NCI-H146 treated with DMSO at 0.1 percent for 48 hours (cell line): ENCODE results near the gene SGPP2.
"Not testable (repeated sequence)": the region's sequence is repeated elsewhere in the genome, so short reads cannot be mapped to it uniquely, and the experiment has no call there.

Experiments used
- DNase-seq: peaks from one replicate; lab custom pipeline; 2025; ENCODE audit not compliant: unreplicated experiment; lab: John Stamatoyannopoulos, UW

The SGPP2 gene

GRCh38 chr2:222424276-222424728, at the start of gene SGPP2:
Gene SGPP2, plus strand, starts transcription at chr2:222424543. Its CDS starts 60 bp downstream, at chr2:222424603.
- no peak for DNase-seq

GRCh38 chr2:222375798-222376197, 48.5 kb upstream of the SGPP2 start:
- DNase-seq = no peak

GRCh38 chr2:222380456-222380855, 43.9 kb upstream of the SGPP2 start:
- no peak for DNase-seq

- DNase-seq = no peak
These were observed 42.8 kb upstream of the SGPP2 start for GRCh38 chr2:222381566-222381965.

- DNase-seq = no peak
These were observed 41.1 kb upstream of the SGPP2 start for GRCh38 chr2:222383255-222383654.

- DNase-seq = no peak
These were observed 32.5 kb upstream of the SGPP2 start for GRCh38 chr2:222391743-222392285.

GRCh38 chr2:222393733-222394267, 30.5 kb upstream of the SGPP2 start:
- no peak for DNase-seq

- DNase-seq = no peak
These were observed 25.9 kb upstream of the SGPP2 start for GRCh38 chr2:222398446-222398885.

GRCh38 chr2:222399038-222399783, 25.1 kb upstream of the SGPP2 start:
- DNase-seq = peak; percentile 77

- no peak for DNase-seq
These were observed 20.0 kb upstream of the SGPP2 start for GRCh38 chr2:222404151-222404905.

- DNase-seq = no peak
These were observed 15.7 kb upstream of the SGPP2 start for GRCh38 chr2:222408684-222409083.

GRCh38 chr2:222410534-222410933, 13.8 kb upstream of the SGPP2 start:
- DNase-seq = no peak

GRCh38 chr2:222412334-222412733, 12.0 kb upstream of the SGPP2 start:
- not testable (repeated sequence) for DNase-seq

- DNase-seq = no peak
These were observed 10.9 kb upstream of the SGPP2 start for GRCh38 chr2:222413295-222413911.

- DNase-seq = no peak
These were observed 5.6 kb upstream of the SGPP2 start for GRCh38 chr2:222418739-222419138.

- no peak for DNase-seq
These were observed 3.8 kb upstream of the SGPP2 start for GRCh38 chr2:222420508-222420907.

- no peak for DNase-seq
These were observed 2.7 kb upstream of the SGPP2 start for GRCh38 chr2:222421626-222422025.

GRCh38 chr2:222423186-222423585, 1.2 kb upstream of the SGPP2 start:
- no peak for DNase-seq

GRCh38 chr2:222423632-222424275, 589 bp upstream of the SGPP2 start:
- DNase-seq = no peak

GRCh38 chr2:222424729-222425671, 657 bp downstream of the SGPP2 start:
- no peak for DNase-seq
